Choroid plexus epithelial cell (primary cell): Measurements from ENCODE around the gene F11R.

Experiments used
- DNase-seq: peaks from one replicate; pipeline ENCODE4 v3.0.0-alpha.2; 2010; ENCODE audit warnings: low read depth
- H3K4me3 ChIP-seq: 2 replicates; pipeline ENCODE4 v1.5.1; 2011; ENCODE audit warnings: low read depth, mild to moderate bottlenecking, control low read depth, low read length, moderate library complexity
- TF ChIP-seq, protein P1 (sequence below): conservative IDR thresholded peaks from 2 replicates; pipeline ENCODE4 v1.5.1; 2011; ENCODE audit warnings: low read depth, mild to moderate bottlenecking, control low read depth, inconsistent platforms, low read length, moderate library complexity

F11R gene

DNA sequence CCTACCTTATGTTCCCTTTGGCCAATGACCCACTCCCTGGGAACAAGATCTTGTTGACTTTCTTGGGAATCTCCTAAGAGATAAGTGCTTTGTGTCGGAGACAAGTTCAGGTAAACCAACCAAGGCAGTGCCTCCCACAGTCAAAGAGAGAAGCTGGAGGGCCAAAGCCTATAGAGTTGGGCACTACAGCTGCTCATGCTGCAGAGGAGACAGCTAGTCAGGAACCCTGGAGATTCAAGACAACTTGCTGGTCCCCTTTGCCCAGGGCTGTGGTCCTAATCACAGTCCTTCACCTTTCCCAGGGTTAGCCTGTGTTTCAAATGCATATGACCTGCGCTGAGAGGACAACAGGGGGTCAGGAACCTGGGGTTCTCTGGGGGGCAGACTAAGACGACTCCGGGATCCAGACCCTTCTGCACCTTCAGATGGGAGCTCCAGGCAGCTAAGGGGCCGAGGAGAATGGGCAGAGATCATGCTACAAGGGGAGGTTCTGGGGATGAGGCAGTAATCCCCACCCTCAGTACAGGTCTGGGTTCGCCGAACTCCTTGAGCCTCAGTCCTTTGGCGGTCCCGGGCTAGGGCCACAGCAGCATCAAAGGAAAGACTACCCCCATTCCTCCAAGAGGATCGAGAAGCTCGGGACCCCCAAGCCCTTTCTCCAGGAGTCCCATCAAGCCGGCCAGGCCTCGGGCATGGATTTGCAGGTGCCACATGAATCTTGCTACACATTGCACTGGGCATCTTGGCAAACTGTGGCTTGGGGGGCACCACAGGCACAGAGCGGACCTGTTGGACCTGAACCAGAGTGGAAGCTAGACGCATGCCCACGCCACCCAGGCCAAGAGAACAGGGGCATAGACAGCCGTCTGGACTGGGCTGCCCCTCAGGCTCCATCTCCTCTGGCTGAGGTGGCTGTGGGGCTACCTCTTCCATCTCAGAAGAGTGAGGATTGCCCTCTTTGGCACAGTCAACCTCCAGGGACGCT is 26.8 kb upstream of the F11R start:
- DNase-seq, result no peak
- TF ChIP-seq, protein P1, sequence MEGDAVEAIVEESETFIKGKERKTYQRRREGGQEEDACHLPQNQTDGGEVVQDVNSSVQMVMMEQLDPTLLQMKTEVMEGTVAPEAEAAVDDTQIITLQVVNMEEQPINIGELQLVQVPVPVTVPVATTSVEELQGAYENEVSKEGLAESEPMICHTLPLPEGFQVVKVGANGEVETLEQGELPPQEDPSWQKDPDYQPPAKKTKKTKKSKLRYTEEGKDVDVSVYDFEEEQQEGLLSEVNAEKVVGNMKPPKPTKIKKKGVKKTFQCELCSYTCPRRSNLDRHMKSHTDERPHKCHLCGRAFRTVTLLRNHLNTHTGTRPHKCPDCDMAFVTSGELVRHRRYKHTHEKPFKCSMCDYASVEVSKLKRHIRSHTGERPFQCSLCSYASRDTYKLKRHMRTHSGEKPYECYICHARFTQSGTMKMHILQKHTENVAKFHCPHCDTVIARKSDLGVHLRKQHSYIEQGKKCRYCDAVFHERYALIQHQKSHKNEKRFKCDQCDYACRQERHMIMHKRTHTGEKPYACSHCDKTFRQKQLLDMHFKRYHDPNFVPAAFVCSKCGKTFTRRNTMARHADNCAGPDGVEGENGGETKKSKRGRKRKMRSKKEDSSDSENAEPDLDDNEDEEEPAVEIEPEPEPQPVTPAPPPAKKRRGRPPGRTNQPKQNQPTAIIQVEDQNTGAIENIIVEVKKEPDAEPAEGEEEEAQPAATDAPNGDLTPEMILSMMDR, result no peak
- no peak overlapping the region for H3K4me3 ChIP-seq

DNA sequence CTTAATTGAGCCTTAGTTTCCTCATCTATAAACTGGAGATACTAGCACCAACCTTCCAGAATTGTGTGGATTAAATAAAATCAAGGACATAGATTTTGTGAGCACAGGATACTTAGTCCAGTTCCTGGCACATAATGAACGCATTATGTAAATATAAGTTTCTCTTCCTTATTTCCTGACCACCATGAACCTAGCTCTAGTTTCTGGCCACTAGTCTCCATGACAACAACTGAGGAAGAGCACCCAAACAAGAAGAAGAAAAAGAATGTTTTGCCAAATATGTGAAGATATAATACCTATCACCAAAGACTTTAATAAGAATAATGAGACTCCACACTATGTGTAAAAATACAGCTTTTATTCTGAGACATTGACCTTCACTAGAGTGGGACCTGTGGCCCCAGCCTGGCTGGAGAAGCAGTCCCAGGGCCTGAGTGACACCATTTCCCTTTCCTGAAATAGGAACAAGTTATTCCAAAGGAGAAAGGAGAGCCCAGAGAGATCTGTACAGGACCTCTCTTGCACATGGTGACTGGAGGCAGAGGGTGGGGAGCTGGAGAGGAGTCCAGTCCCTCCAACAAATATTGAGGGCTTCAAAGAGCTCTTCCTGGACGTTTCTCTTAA is 25.8 kb upstream of the F11R start:
- TF ChIP-seq, protein P1, result no peak
- peak overlapping the region; percentile 84 for H3K4me3 ChIP-seq
- DNase-seq, result peak; percentile 11

DNA sequence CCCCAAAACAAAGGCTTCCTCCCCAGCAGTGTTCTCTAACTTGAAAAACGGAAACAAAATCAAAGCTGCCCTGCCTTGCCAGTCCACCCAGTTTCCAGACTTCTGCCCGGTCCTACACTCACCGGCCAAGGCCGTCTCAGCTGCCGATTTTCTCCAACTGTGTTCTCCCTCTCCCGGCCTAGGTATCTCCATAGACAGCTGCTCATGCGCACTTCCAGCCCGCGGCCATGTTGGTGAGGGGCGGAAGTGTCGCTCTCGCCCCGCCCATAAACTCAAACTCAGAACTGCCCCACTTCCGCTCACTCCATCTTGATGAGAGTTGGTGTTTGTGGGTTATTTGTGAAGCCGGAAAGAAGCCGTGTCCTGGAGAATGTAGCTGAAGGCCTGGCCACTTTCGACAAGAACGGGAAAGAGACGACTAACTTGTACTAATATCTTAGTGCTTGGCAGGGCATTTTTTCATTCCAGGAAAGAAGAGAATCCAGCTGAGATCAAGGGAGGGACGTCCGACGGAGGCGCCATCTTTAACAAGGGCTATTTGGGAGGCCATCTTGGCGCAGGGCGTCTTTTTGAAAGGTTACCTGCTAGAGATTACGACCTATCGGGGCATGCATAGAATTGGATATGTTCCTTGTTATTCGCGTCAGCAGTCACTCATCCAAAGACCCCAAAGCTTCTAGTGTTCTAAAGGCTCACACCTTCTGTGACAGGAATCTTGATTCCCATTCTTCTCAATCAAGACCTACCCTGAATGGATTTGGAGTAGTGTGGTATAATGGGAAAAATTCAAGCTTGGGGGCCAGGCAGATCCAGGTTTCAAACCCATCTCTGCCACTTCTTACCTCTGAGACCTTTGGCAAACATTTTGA is 25.0 kb upstream of the F11R start, which contains the start of gene USF1:
TSS of gene USF1 (minus strand) at position 242 of the 869 bp plus-strand sequence. CDS start 2,702 bp downstream, outside the sequence.
- peak; percentile 98 for DNase-seq
- H3K4me3 ChIP-seq, result peak within 1 kb of the TSS; percentile 84
- TF ChIP-seq, protein P1, result no peak

DNA sequence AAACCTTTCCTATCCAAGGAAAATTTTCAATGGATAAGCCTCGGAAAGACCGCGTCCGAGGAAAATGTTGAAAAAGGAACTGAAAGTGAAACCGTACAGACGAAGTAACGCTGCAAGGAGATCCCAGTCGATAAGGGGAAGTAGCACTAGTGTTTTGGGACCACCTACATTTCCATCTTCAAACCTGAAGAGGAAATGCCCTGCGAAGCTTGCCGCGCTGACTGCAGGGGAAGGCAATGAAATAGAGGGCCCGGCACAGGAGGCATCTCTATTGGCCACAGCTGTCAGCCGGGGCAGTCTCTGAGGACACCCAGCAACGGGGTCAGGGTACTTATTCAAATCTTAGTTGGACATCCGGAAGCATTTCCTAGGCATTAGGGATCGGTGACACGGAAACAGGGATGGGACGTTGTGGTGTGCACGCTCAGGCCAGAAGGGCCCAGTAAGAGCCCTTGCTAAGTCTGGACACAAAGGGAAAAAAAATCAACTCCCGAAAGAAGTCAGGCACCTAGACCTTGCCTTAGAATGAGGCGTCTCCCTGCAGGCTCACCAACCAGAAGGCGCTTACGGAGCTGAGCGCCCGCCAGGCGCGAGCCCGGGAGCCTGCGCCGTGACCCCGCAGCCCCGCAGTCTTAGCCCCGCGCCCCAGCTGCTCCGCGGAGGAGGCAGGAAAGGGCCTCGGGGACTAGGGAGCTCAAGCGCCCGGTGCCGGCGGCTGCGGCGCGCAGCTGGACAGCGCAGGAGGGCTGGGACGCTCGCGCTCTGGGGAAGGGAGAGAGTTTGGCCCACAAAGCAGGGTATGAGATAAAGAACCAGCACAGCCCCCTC is 24.2 kb upstream of the F11R start:
- TF ChIP-seq, protein P1, result no peak
- peak overlapping the region; percentile 84 for H3K4me3 ChIP-seq
- DNase-seq, result peak; percentile 70

DNA sequence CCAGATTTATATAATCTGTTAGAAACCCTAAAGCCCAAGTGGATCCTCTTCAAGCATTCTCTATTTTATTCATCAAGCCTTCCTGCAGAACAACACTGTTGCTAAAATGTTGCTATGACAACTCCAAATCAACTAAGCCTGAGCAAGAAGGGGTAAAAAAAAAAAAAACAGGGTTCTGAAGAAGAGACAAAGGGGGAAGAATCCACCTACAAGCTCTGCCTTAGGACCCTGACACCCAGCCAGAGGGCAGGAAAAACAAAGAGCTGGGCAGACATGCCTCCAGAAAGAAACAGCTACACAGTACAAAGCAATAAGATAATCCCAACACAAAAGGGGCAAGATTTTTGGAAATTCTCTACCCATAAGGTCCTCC is 23.6 kb upstream of the F11R start:
- DNase-seq, result no peak
- TF ChIP-seq, protein P1, result no peak
- peak overlapping the region; percentile 84 for H3K4me3 ChIP-seq

DNA sequence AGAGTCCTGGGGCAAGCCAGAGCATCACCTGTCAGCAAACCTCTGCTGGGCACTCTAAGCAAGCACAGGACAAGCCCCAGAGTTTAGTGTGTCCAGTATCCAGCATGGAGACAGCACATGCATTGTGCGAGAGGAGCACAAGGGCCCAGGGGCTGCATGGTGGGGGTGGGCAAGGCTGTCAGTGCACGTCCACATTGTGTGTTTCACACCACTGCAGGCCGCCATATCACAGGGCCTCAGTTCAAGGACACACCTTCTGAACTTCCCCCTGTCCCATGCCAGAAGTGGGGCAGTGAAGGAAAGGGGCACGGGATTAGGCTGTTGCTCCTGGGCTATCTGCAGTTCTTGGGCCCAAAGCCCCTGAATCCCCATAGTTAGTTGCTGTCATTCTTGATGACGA is 18.6 kb upstream of the F11R start:
- DNase-seq, result no peak
- no peak overlapping the region for H3K4me3 ChIP-seq
- TF ChIP-seq, protein P1, result no peak
